ENCODE data around the gene MICALL1.

Gene MICALL1

GRCh38 chr22:37892566-37893335, 13.3 kb upstream of the MICALL1 start:
- TF ChIP-seq USF1 (IDR thresholded peaks at IDR 0.05) (no peak), YY1 (IDR thresholded peaks at IDR 0.05; ENCODE audit: low read depth) (no peak), EGR1 (IDR thresholded peaks at IDR 0.05) (no peak), CEBPB (IDR thresholded peaks at IDR 0.05) (no peak), TCF12 (IDR thresholded peaks at IDR 0.05; ENCODE audit: low read depth) (no peak), EP300 (IDR thresholded peaks at IDR 0.05; ENCODE audit: borderline replicate concordance) (no peak), RAD21 (IDR thresholded peaks at IDR 0.05; ENCODE audit: low read depth) (no peak)
- TF ChIP-seq, protein P1, sequence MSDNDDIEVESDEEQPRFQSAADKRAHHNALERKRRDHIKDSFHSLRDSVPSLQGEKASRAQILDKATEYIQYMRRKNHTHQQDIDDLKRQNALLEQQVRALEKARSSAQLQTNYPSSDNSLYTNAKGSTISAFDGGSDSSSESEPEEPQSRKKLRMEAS (IDR thresholded peaks at IDR 0.05) = no peak

DNA sequence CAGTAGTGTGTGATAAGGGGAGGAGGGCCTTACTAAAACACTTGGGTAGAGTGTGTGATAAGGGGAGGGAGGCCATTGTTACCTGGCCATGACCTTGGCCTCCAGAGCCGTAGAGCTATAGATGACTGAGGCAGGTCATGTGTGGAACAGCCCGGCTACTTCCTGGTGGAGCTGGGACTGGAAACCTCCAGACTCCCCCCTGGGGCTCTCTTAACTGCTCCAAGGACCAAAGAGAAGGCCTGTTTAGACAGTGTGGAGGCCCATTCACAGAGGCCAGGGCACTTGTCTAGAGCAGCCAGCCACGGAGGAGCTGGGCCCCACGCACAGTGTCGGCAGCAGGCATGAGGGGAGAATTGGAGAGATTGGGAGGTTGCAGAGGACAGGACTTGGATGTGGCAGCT, 12.5 kb upstream of the MICALL1 start:
- no peak for TF ChIP-seq ZBTB7A (IDR thresholded peaks at IDR 0.05; ENCODE audit: low read depth)
- no peak for TF ChIP-seq RAD21 (IDR thresholded peaks at IDR 0.05; ENCODE audit: low read depth)
- TF ChIP-seq EP300 (IDR thresholded peaks at IDR 0.05; ENCODE audit: borderline replicate concordance) = no peak
- TF ChIP-seq, protein P2, sequence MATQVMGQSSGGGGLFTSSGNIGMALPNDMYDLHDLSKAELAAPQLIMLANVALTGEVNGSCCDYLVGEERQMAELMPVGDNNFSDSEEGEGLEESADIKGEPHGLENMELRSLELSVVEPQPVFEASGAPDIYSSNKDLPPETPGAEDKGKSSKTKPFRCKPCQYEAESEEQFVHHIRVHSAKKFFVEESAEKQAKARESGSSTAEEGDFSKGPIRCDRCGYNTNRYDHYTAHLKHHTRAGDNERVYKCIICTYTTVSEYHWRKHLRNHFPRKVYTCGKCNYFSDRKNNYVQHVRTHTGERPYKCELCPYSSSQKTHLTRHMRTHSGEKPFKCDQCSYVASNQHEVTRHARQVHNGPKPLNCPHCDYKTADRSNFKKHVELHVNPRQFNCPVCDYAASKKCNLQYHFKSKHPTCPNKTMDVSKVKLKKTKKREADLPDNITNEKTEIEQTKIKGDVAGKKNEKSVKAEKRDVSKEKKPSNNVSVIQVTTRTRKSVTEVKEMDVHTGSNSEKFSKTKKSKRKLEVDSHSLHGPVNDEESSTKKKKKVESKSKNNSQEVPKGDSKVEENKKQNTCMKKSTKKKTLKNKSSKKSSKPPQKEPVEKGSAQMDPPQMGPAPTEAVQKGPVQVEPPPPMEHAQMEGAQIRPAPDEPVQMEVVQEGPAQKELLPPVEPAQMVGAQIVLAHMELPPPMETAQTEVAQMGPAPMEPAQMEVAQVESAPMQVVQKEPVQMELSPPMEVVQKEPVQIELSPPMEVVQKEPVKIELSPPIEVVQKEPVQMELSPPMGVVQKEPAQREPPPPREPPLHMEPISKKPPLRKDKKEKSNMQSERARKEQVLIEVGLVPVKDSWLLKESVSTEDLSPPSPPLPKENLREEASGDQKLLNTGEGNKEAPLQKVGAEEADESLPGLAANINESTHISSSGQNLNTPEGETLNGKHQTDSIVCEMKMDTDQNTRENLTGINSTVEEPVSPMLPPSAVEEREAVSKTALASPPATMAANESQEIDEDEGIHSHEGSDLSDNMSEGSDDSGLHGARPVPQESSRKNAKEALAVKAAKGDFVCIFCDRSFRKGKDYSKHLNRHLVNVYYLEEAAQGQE (IDR thresholded peaks at IDR 0.05; ENCODE audit: low read depth) = no peak
- no peak for TF ChIP-seq CREB1 (IDR thresholded peaks at IDR 0.05; ENCODE audit: low read depth)
- TF ChIP-seq TCF12 (IDR thresholded peaks at IDR 0.05; ENCODE audit: low read depth) = no peak
- TF ChIP-seq EGR1 (IDR thresholded peaks at IDR 0.05) = no peak
- TF ChIP-seq FOXM1 (IDR thresholded peaks at IDR 0.05; ENCODE audit: borderline replicate concordance, low read depth) = no peak
- TF ChIP-seq CEBPB (IDR thresholded peaks at IDR 0.05) = no peak

DNA sequence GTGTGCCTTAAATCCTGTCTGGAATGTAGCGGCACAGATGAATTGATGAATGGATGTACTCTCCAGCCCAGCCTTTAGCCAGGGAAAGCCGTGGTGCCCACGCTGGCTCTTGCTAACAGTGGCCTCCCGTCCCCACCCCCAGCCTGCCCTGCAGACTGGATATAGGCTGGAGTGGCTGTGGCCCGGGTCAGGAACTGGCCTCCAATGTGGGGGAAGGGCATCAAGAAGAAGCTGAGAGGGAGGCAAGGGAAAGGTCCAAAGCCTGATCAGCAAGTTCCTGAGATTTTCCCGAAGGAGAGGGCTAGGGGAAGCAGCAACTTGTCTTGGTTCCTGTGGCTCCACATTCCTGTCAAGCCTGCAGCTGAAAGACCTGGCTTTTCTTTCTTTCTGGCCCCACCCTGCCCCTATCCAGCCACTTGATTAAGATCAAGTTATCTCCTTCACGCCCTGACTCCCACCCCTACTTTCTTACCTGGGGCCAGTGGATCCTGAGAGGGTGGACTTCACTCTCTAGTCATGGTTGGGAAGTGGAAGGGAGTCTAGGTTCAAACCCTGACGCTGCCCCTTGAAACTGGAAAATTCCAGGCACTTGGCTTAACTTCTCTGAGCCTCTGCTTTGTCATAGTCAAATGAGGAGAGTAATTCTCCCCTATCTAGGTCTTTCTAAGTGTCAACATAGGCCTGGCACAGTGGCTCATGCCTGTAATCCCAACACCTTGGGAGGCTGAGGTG, 11.0 kb upstream of the MICALL1 start:
- TF ChIP-seq, protein P2 (IDR thresholded peaks at IDR 0.05; ENCODE audit: low read depth) = no peak
- TF ChIP-seq CREB1 (IDR thresholded peaks at IDR 0.05; ENCODE audit: low read depth) (no peak), USF1 (IDR thresholded peaks at IDR 0.05) (no peak), TCF12 (IDR thresholded peaks at IDR 0.05; ENCODE audit: low read depth) (no peak)

- TF ChIP-seq EGR1 (IDR thresholded peaks at IDR 0.05) (no peak), FOXM1 (IDR thresholded peaks at IDR 0.05; ENCODE audit: borderline replicate concordance, low read depth) (no peak), CEBPB (IDR thresholded peaks at IDR 0.05) (no peak), YY1 (IDR thresholded peaks at IDR 0.05; ENCODE audit: low read depth) (no peak), EP300 (IDR thresholded peaks at IDR 0.05; ENCODE audit: borderline replicate concordance) (no peak), TAF1 (IDR thresholded peaks at IDR 0.05; ENCODE audit: low read depth) (no peak), USF1 (IDR thresholded peaks at IDR 0.05) (no peak), ZBTB7A (IDR thresholded peaks at IDR 0.05; ENCODE audit: low read depth) (no peak), CREB1 (IDR thresholded peaks at IDR 0.05; ENCODE audit: low read depth) (no peak), NFIC (IDR thresholded peaks at IDR 0.05) (no peak), TEAD4 (IDR thresholded peaks at IDR 0.05) (no peak), TCF12 (IDR thresholded peaks at IDR 0.05; ENCODE audit: low read depth) (no peak), RAD21 (IDR thresholded peaks at IDR 0.05; ENCODE audit: low read depth) (no peak)
- TF ChIP-seq, protein P2 (IDR thresholded peaks at IDR 0.05; ENCODE audit: low read depth) = no peak
- TF ChIP-seq, protein P1 (IDR thresholded peaks at IDR 0.05) = no peak
These were observed 9.9 kb upstream of the MICALL1 start for GRCh38 chr22:37896181-37896592.
